Measurements from ENCODE around the gene URB2. TPM values are rescaled to one million over a fixed set of nuclear protein-coding genes. Genes with fewer than 3 reads are reported as not detected.
"Not testable (repeated sequence)": the region's sequence is repeated elsewhere in the genome, so short reads cannot be mapped to it uniquely, and the experiment has no call there.

URB2 gene
- total RNA-seq, 3 donors from 2014 or later (not counting 1 experiment from before 2014, with no cell fraction given) = 5.5 to 10.4 (median 9.8) TPM

- H3K27ac Mint-ChIP-seq = no peak overlapping the region
- no peak for ATAC-seq
- DNase-seq = no peak
Measured at GRCh38 chr1:229619614-229620013, 6.4 kb upstream of the URB2 start.

GRCh38 chr1:229620876-229621275 lies 5.2 kb upstream of the URB2 start:
- H3K36me3 Mint-ChIP-seq = no peaks in the 10 kb centered on the region
- H3K27me3 Mint-ChIP-seq (ENCODE audit: low read depth in 2 of 2) = no peaks in the 10 kb centered on the region
- Histone ChIP-seq H3K4me1 (ENCODE audit: control insufficient read depth, insufficient read depth, low read length) (peaks cover 11% of the 10 kb centered on the region), H3K4me3 (ENCODE audit: low read length) (no peak overlapping the region), H3K9me3 (ENCODE audit: control insufficient read depth, insufficient read depth, low read length) (no peaks in the 10 kb centered on the region), H3K27me3 (ENCODE audit: control insufficient read depth, insufficient read depth, low read length) (no peaks in the 10 kb centered on the region), H3K27ac (ENCODE audit: low read length) (no peak overlapping the region), H3K36me3 (ENCODE audit: control insufficient read depth, insufficient read depth, low read length) (no peaks in the 10 kb centered on the region)
- no peak overlapping the region for H3K4me3 Mint-ChIP-seq
- peaks cover 36% of the 10 kb centered on the region in 2 donors for H3K4me1 Mint-ChIP-seq
- no peak overlapping the region for H3K27ac Mint-ChIP-seq
- ATAC-seq = no peak
- no peak for DNase-seq
- no peaks in the 10 kb centered on the region for H3K9me3 Mint-ChIP-seq
- no peak for TF ChIP-seq CTCF (IDR thresholded peaks at IDR 0.05)
- intact Hi-C loops (cut with micrococcal nuclease) = loop anchor here (10.0 kb wide), 1 partner anchor 1024 kb away; the partner anchor contains the start of gene COG2
- 90% methylated on average over 3 of the region's 3 CpGs for WGBS (ENCODE audit: insufficient coverage)

More at GRCh38 chr1:229619614-229620013, 6.4 kb upstream of the URB2 start:
- H3K4me1 Mint-ChIP-seq = peaks cover 28 to 29% of the 10 kb centered on the region in 2 donors
- Histone ChIP-seq H3K27ac (ENCODE audit: low read length) (no peak overlapping the region), H3K4me1 (ENCODE audit: control insufficient read depth, insufficient read depth, low read length) (peaks cover 4% of the 10 kb centered on the region), H3K9me3 (ENCODE audit: control insufficient read depth, insufficient read depth, low read length) (no peaks in the 10 kb centered on the region), H3K36me3 (ENCODE audit: control insufficient read depth, insufficient read depth, low read length) (no peaks in the 10 kb centered on the region), H3K4me3 (ENCODE audit: low read length) (no peak overlapping the region), H3K27me3 (ENCODE audit: control insufficient read depth, insufficient read depth, low read length) (no peaks in the 10 kb centered on the region)
- intact Hi-C loops (cut with micrococcal nuclease) = loop anchor here (10.0 kb wide), 1 partner anchor 1025 kb away; the partner anchor contains the start of gene COG2
- TF ChIP-seq CTCF (IDR thresholded peaks at IDR 0.05) = no peak
- WGBS (ENCODE audit: insufficient coverage) = 89% methylated on average over 5 of the region's 5 CpGs
- no peaks in the 10 kb centered on the region for H3K36me3 Mint-ChIP-seq
- no peak overlapping the region for H3K4me3 Mint-ChIP-seq
- H3K9me3 Mint-ChIP-seq = no peaks in the 10 kb centered on the region
- no peaks in the 10 kb centered on the region for H3K27me3 Mint-ChIP-seq (ENCODE audit: low read depth in 2 of 2)

- DNase-seq (no peak), ATAC-seq (no peak)
- H3K27me3 ChIP-seq (ENCODE audit: control insufficient read depth, insufficient read depth, low read length) = no peaks in the 10 kb centered on the region
- peaks cover 16% of the 10 kb centered on the region for H3K4me1 ChIP-seq (ENCODE audit: control insufficient read depth, insufficient read depth, low read length)
- TF ChIP-seq CTCF (IDR thresholded peaks at IDR 0.05) = no peak
- Mint-ChIP-seq H3K36me3 (no peaks in the 10 kb centered on the region), H3K4me3 (no peak overlapping the region), H3K9me3 (no peaks in the 10 kb centered on the region), H3K27me3 (ENCODE audit: low read depth in 2 of 2) (no peaks in the 10 kb centered on the region), H3K27ac (no peak overlapping the region), H3K4me1 (peaks cover 40% of the 10 kb centered on the region in 2 donors)
- intact Hi-C loops (cut with micrococcal nuclease) = loop anchor here (10.0 kb wide), 1 partner anchor 1023 kb away; the partner anchor contains the start of gene COG2
- H3K9me3 ChIP-seq (ENCODE audit: control insufficient read depth, insufficient read depth, low read length) = no peaks in the 10 kb centered on the region
- no peak overlapping the region for H3K4me3 ChIP-seq (ENCODE audit: low read length)
- no peak overlapping the region for H3K27ac ChIP-seq (ENCODE audit: low read length)
- H3K36me3 ChIP-seq (ENCODE audit: control insufficient read depth, insufficient read depth, low read length) = no peaks in the 10 kb centered on the region
- WGBS (ENCODE audit: insufficient coverage) = 89% methylated on average over 2 of the region's 2 CpGs
Measured at GRCh38 chr1:229621663-229622062, 4.4 kb upstream of the URB2 start.

GRCh38 chr1:229622641-229623120 lies 3.4 kb upstream of the URB2 start:
- not testable (repeated sequence) for H3K9me3 Mint-ChIP-seq; H3K36me3 ChIP-seq (ENCODE audit: control insufficient read depth, insufficient read depth, low read length); ATAC-seq; H3K36me3 Mint-ChIP-seq; H3K4me3 ChIP-seq (ENCODE audit: low read length); H3K27ac ChIP-seq (ENCODE audit: low read length); H3K27me3 ChIP-seq (ENCODE audit: control insufficient read depth, insufficient read depth, low read length); H3K27me3 Mint-ChIP-seq (ENCODE audit: low read depth in 2 of 2); H3K4me3 Mint-ChIP-seq; DNase-seq; H3K9me3 ChIP-seq (ENCODE audit: control insufficient read depth, insufficient read depth, low read length); H3K27ac Mint-ChIP-seq
- H3K4me1 Mint-ChIP-seq = peaks cover 47 to 48% of the 10 kb centered on the region in 2 donors
- peaks cover 16% of the 10 kb centered on the region for H3K4me1 ChIP-seq (ENCODE audit: control insufficient read depth, insufficient read depth, low read length)
- intact Hi-C loops (cut with micrococcal nuclease) = loop anchor here (10.0 kb wide), 1 partner anchor 1022 kb away; the partner anchor contains the start of gene COG2
- WGBS (ENCODE audit: insufficient coverage) = 94% methylated on average over 9 of the region's 10 CpGs

Measured in natural killer cell (primary cell).